Mesendoderm (in vitro differentiated cells): ENCODE data around the gene AFF3.

Experiments
- DNase-seq: peaks from one replicate; pipeline ENCODE4 v3.0.0; 2013
- H2AK5ac ChIP-seq: 2 replicates; pipeline ENCODE4 v1.6.1; 2013; ENCODE audit warnings: low read length, inconsistent platforms
- H2BK120ac ChIP-seq: 2 replicates; pipeline ENCODE4 v1.6.1; 2013; ENCODE audit warnings: low read depth, mild to moderate bottlenecking, low read length, moderate library complexity, mixed read lengths
- H2BK15ac ChIP-seq: replicated peaks from 2 replicates; pipeline ENCODE4 v1.6.1; 2013; ENCODE audit warnings: low read depth, mild to moderate bottlenecking, moderate library complexity
- H2BK5ac ChIP-seq: 2 replicates; pipeline ENCODE4 v1.6.1; 2013; ENCODE audit warnings: low read length, inconsistent platforms
- H3K18ac ChIP-seq: 2 replicates; pipeline ENCODE4 v1.6.1; 2013; ENCODE audit warnings: mild to moderate bottlenecking, low read length, mixed read lengths
- H3K23ac ChIP-seq: one replicate; pipeline ENCODE4 v1.6.1; 2013; ENCODE audit warnings: low read length
- H3K27ac ChIP-seq: 2 replicates; pipeline ENCODE4 v1.5.1; 2013; ENCODE audit warnings: low read depth, mild to moderate bottlenecking, inconsistent platforms, low read length, moderate library complexity
- H3K27me3 ChIP-seq: 2 replicates; pipeline ENCODE4 v1.6.1; 2013; ENCODE audit warnings: low read length, control low read depth, mild to moderate bottlenecking, inconsistent platforms; ENCODE audit not compliant: insufficient read depth, poor library complexity
- H3K36me3 ChIP-seq: 2 replicates; pipeline ENCODE4 v1.6.1; 2013; ENCODE audit warnings: low read length, inconsistent platforms; ENCODE audit not compliant: control insufficient read depth, insufficient read depth
- H3K4ac ChIP-seq: one replicate; pipeline ENCODE4 v1.6.1; 2013; ENCODE audit warnings: low read depth, mild to moderate bottlenecking, low read length, moderate library complexity
- H3K4me1 ChIP-seq: 2 replicates; pipeline ENCODE4 v1.6.1; 2013; ENCODE audit warnings: low read depth, low read length, inconsistent platforms; ENCODE audit not compliant: control insufficient read depth
- H3K4me2 ChIP-seq: 2 replicates; pipeline ENCODE4 v1.6.1; 2013; ENCODE audit warnings: low read length
- H3K4me3 ChIP-seq: 2 replicates; pipeline ENCODE4 v1.5.1; 2013; ENCODE audit warnings: mild to moderate bottlenecking, low read length
- H3K56ac ChIP-seq: one replicate; pipeline ENCODE4 v1.6.1; 2013; ENCODE audit warnings: low read length
- H3K79me1 ChIP-seq: 2 replicates; pipeline ENCODE4 v1.6.1; 2013; ENCODE audit warnings: low read length, inconsistent platforms
- H3K79me2 ChIP-seq: 2 replicates; pipeline ENCODE4 v1.6.1; 2013; ENCODE audit warnings: mild to moderate bottlenecking, low read length; ENCODE audit not compliant: control insufficient read depth, insufficient read depth
- H3K9ac ChIP-seq: 2 replicates; pipeline ENCODE4 v1.6.1; 2013; ENCODE audit warnings: low read length, inconsistent platforms
- H4K5ac ChIP-seq: one replicate; pipeline ENCODE4 v1.6.1; 2013; ENCODE audit warnings: low read length
- H4K8ac ChIP-seq: one replicate; pipeline ENCODE4 v1.6.1; 2013; ENCODE audit warnings: low read depth, mild to moderate bottlenecking, control low read depth, low read length, moderate library complexity
- WGBS: extraction: QIAGEN DNeasy Blood & Tissue Kit; methylation state at CpG from one replicate; pipeline ENCODE4 v1.1.7; 2013; ENCODE audit warnings: low lambda C conversion rate, missing lambda C conversion rate; ENCODE audit not compliant: insufficient coverage; ENCODE audit errors: extremely low coverage; 5-methylcytosine and 5-hydroxymethylcytosine counted together

The AFF3 gene

GRCh38 chr2:99925960-99926359 is 216.4 kb downstream of the AFF3 start:
- H3K4me2 ChIP-seq = no peak overlapping the region
- H3K23ac ChIP-seq = no peak overlapping the region
- no peak overlapping the region for H3K4ac ChIP-seq
- no peak overlapping the region for H3K56ac ChIP-seq
- no peaks in the 10 kb centered on the region for H3K36me3 ChIP-seq
- H2AK5ac ChIP-seq = no peak overlapping the region
- H3K4me1 ChIP-seq = no peaks in the 10 kb centered on the region
- no peaks in the 10 kb centered on the region for H3K79me2 ChIP-seq
- WGBS = no CpG with 5 or more reads among the region's 4 CpGs
- H2BK120ac ChIP-seq = no peak overlapping the region
- no peaks in the 10 kb centered on the region for H3K27me3 ChIP-seq
- no peak overlapping the region for H4K8ac ChIP-seq
- no peaks in the 10 kb centered on the region for H3K79me1 ChIP-seq
- no peak overlapping the region for H4K5ac ChIP-seq
- H3K27ac ChIP-seq = no peak overlapping the region
- no peak overlapping the region for H2BK15ac ChIP-seq
- H3K18ac ChIP-seq = no peak overlapping the region
- H2BK5ac ChIP-seq = no peak overlapping the region
- H3K9ac ChIP-seq = no peak overlapping the region
- no peak overlapping the region for H3K4me3 ChIP-seq
- DNase-seq = no peak

GRCh38 chr2:99922664-99923063 is 219.7 kb downstream of the AFF3 start:
- Histone ChIP-seq H2AK5ac (no peak overlapping the region), H3K18ac (no peak overlapping the region), H3K36me3 (no peaks in the 10 kb centered on the region), H3K23ac (no peak overlapping the region), H3K4me1 (no peaks in the 10 kb centered on the region), H3K4me2 (no peak overlapping the region), H3K4me3 (no peak overlapping the region), H3K27me3 (no peaks in the 10 kb centered on the region), H3K27ac (no peak overlapping the region), H4K5ac (no peak overlapping the region), H4K8ac (no peak overlapping the region), H3K4ac (no peak overlapping the region), H2BK5ac (no peak overlapping the region), H3K56ac (no peak overlapping the region), H2BK120ac (no peak overlapping the region), H3K79me1 (no peaks in the 10 kb centered on the region), H3K79me2 (no peaks in the 10 kb centered on the region), H2BK15ac (no peak overlapping the region), H3K9ac (no peak overlapping the region)
- WGBS = no CpG with 5 or more reads among the region's 6 CpGs
- no peak for DNase-seq

DNA sequence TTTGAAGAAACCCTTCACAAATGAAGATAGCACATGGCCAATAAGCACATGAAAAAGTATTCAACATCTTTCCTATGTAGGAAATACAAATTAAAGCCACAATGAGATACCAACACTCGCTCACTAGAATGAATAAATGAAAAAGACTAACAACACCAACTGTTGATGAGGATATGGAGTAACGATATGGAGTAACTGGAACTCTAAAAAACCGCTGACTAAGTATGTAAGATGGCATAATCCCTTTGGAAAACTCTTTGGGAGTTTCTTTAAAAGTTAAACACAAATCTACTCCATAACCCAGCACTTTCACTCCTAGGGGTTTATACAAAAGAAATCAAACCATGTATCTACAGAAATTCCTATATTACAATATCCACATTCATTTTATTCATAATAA is 220.5 kb downstream of the AFF3 start:
- no peak for DNase-seq
- H2BK120ac ChIP-seq = no peak overlapping the region
- no peak overlapping the region for H3K56ac ChIP-seq
- no peaks in the 10 kb centered on the region for H3K4me1 ChIP-seq
- no peak overlapping the region for H4K8ac ChIP-seq
- H3K4me2 ChIP-seq = no peak overlapping the region
- H3K23ac ChIP-seq = no peak overlapping the region
- no peak overlapping the region for H3K9ac ChIP-seq
- H3K4me3 ChIP-seq = no peak overlapping the region
- no peaks in the 10 kb centered on the region for H3K79me2 ChIP-seq
- no peak overlapping the region for H2AK5ac ChIP-seq
- H4K5ac ChIP-seq = no peak overlapping the region
- H3K27ac ChIP-seq = no peak overlapping the region
- H2BK5ac ChIP-seq = no peak overlapping the region
- H3K27me3 ChIP-seq = no peaks in the 10 kb centered on the region
- no peaks in the 10 kb centered on the region for H3K79me1 ChIP-seq
- no peak overlapping the region for H3K18ac ChIP-seq
- no peak overlapping the region for H3K4ac ChIP-seq
- H3K36me3 ChIP-seq = no peaks in the 10 kb centered on the region
- H2BK15ac ChIP-seq = no peak overlapping the region
- WGBS = no CpG with 5 or more reads among the region's 3 CpGs

- Histone ChIP-seq H4K8ac (no peak overlapping the region), H3K4me3 (no peak overlapping the region), H3K23ac (no peak overlapping the region), H2AK5ac (no peak overlapping the region), H3K4ac (no peak overlapping the region), H3K9ac (no peak overlapping the region), H2BK5ac (no peak overlapping the region), H3K36me3 (no peaks in the 10 kb centered on the region), H3K4me1 (no peaks in the 10 kb centered on the region), H3K18ac (no peak overlapping the region), H3K27me3 (no peaks in the 10 kb centered on the region), H3K4me2 (no peak overlapping the region), H2BK120ac (no peak overlapping the region), H3K79me1 (no peaks in the 10 kb centered on the region), H2BK15ac (no peak overlapping the region), H3K56ac (no peak overlapping the region), H3K79me2 (no peaks in the 10 kb centered on the region), H4K5ac (no peak overlapping the region), H3K27ac (no peak overlapping the region)
- WGBS = no CpG with 5 or more reads among the region's 2 CpGs
- peak; percentile 3 for DNase-seq
Measured at GRCh38 chr2:99918389-99918788, 224.0 kb downstream of the AFF3 start.

- no peak overlapping the region for H2BK120ac ChIP-seq
- no peaks in the 10 kb centered on the region for H3K79me1 ChIP-seq
- H3K36me3 ChIP-seq = no peaks in the 10 kb centered on the region
- H4K8ac ChIP-seq = no peak overlapping the region
- no peak overlapping the region for H3K27ac ChIP-seq
- H3K4me3 ChIP-seq = no peak overlapping the region
- no peaks in the 10 kb centered on the region for H3K79me2 ChIP-seq
- H3K23ac ChIP-seq = no peak overlapping the region
- H3K18ac ChIP-seq = no peak overlapping the region
- DNase-seq = no peak
- no CpG with 5 or more reads among the region's 8 CpGs for WGBS
- no peaks in the 10 kb centered on the region for H3K27me3 ChIP-seq
- H2AK5ac ChIP-seq = no peak overlapping the region
- no peak overlapping the region for H2BK15ac ChIP-seq
- no peak overlapping the region for H3K4ac ChIP-seq
- no peak overlapping the region for H3K56ac ChIP-seq
- no peaks in the 10 kb centered on the region for H3K4me1 ChIP-seq
- H3K9ac ChIP-seq = no peak overlapping the region
- no peak overlapping the region for H2BK5ac ChIP-seq
- no peak overlapping the region for H3K4me2 ChIP-seq
- no peak overlapping the region for H4K5ac ChIP-seq
Measured at GRCh38 chr2:99915108-99915675, 227.2 kb downstream of the AFF3 start.

GRCh38 chr2:99911736-99912135 is 230.7 kb downstream of the AFF3 start:
- no peak overlapping the region for H3K27ac ChIP-seq
- no peak overlapping the region for H2BK5ac ChIP-seq
- H2BK15ac ChIP-seq = no peak overlapping the region

More at GRCh38 chr2:99911736-99912135, 230.7 kb downstream of the AFF3 start:
- Histone ChIP-seq H2BK120ac (no peak overlapping the region), H3K4me3 (no peak overlapping the region), H3K9ac (no peak overlapping the region), H4K8ac (no peak overlapping the region), H3K27me3 (no peaks in the 10 kb centered on the region), H3K36me3 (no peaks in the 10 kb centered on the region), H4K5ac (no peak overlapping the region), H3K4me1 (no peaks in the 10 kb centered on the region), H3K4ac (no peak overlapping the region), H3K18ac (no peak overlapping the region), H3K23ac (no peak overlapping the region), H3K79me2 (no peaks in the 10 kb centered on the region), H3K79me1 (no peaks in the 10 kb centered on the region), H3K56ac (no peak overlapping the region), H2AK5ac (no peak overlapping the region), H3K4me2 (no peak overlapping the region)
- DNase-seq = no peak
